ENCODE measurements around the gene PIP4K2A.

DNA sequence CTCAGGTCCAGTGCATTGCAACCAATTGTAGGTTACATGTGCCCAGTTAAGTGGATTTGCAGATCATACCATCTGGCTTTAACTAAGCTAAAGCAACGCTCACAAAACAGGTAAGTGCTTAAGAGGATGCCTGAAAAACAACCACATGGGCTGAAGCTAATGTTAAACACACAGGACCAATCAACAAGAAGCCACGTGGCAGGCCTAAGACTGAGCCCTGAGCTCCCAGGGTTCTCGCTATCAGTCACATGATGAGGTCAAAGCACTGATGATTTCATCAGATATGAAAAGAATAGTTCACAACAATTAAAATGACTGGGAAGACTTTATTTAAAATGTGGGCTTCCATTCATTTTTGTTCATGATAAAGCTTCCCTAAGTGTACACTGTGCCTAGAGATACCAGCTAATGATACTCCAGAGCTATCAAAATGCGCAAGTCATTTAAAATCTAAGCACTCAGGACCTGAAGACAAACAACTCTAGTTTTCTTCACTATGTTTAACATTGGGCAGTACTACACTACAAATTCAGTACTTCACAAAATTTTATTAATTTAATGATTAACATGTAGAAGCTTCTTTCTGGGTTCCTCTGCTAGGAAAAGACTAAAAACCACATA is 90.6 kb downstream of the PIP4K2A start:
- TF ChIP-seq, protein P1, sequence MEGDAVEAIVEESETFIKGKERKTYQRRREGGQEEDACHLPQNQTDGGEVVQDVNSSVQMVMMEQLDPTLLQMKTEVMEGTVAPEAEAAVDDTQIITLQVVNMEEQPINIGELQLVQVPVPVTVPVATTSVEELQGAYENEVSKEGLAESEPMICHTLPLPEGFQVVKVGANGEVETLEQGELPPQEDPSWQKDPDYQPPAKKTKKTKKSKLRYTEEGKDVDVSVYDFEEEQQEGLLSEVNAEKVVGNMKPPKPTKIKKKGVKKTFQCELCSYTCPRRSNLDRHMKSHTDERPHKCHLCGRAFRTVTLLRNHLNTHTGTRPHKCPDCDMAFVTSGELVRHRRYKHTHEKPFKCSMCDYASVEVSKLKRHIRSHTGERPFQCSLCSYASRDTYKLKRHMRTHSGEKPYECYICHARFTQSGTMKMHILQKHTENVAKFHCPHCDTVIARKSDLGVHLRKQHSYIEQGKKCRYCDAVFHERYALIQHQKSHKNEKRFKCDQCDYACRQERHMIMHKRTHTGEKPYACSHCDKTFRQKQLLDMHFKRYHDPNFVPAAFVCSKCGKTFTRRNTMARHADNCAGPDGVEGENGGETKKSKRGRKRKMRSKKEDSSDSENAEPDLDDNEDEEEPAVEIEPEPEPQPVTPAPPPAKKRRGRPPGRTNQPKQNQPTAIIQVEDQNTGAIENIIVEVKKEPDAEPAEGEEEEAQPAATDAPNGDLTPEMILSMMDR (IDR thresholded peaks at IDR 0.05; ENCODE audit: insufficient read depth, low read length, poor library complexity, severe bottlenecking) = no peak
- TF ChIP-seq EZH2phosphoT487 (conservative IDR thresholded peaks at IDR 0.05; ENCODE audit: low read length) = no peak
